Ectodermal cell (in vitro differentiated cells): ENCODE results near the gene CANT1.
"Not testable (repeated sequence)": the region's sequence is repeated elsewhere in the genome, so short reads cannot be mapped to it uniquely, and the experiment has no call there.

ENCODE experiments used
- H3K27ac ChIP-seq: 2 replicates; pipeline ENCODE4 v1.7.0; 2013; ENCODE audit warnings: mild to moderate bottlenecking, low read depth, low read length; ENCODE audit not compliant: insufficient read depth, poor library complexity, severe bottlenecking
- H3K27me3 ChIP-seq: 2 replicates; pipeline ENCODE4 v1.7.0; 2013; ENCODE audit warnings: mild to moderate bottlenecking, low read length; ENCODE audit not compliant: insufficient read depth, control insufficient read depth, poor library complexity, severe bottlenecking
- H3K36me3 ChIP-seq: one replicate; pipeline ENCODE4 v1.7.0; 2013; ENCODE audit warnings: low read length; ENCODE audit not compliant: control insufficient read depth, insufficient read depth
- H3K4me1 ChIP-seq: one replicate; pipeline ENCODE4 v1.7.0; 2013; ENCODE audit warnings: low read length; ENCODE audit not compliant: control insufficient read depth, insufficient read depth
- H3K4me3 ChIP-seq: 2 replicates; pipeline ENCODE4 v1.7.0; 2013; ENCODE audit warnings: low read depth, low read length, control low read depth; ENCODE audit not compliant: insufficient read depth
- H3K9me3 ChIP-seq: 2 replicates; pipeline ENCODE4 v1.7.0; 2013; ENCODE audit warnings: mild to moderate bottlenecking, low read length, moderate library complexity; ENCODE audit not compliant: control insufficient read depth
- WGBS, 2 experiments: methylation state at CpG; one replicate each; pipeline ENCODE4 v1.1.7; 2013; ENCODE audit warnings: missing lambda C conversion rate in 2 of 2; 5-methylcytosine and 5-hydroxymethylcytosine counted together

CANT1 gene

DNA sequence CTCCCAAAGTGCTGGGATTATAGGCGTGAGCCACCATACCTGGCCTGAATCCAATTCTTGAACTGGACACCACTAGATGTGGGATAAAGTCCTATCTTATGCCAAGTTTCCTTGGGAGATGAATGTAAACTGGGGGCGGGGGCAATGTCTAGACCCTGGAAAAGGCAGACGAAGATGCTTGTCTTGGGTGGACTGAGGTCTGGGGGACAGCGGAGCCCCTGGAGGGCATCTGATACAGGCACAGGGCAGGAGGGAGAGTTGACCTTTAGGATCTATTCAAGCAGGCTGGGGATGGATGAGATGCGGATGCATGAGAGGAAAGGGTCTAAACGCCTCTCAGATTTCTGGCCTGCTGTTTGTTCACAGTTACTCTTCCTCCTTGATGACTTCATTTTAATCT lies 26.1 kb upstream of the CANT1 start:
- H3K9me3 ChIP-seq: no peaks in the 10 kb centered on the region
- peaks cover 10% of the 10 kb centered on the region for H3K4me1 ChIP-seq
- no peak overlapping the region for H3K27ac ChIP-seq
- H3K4me3 ChIP-seq: no peak overlapping the region
- no peaks in the 10 kb centered on the region for H3K36me3 ChIP-seq
- no peaks in the 10 kb centered on the region for H3K27me3 ChIP-seq
- WGBS, 2 experiments: 93 to 98% methylated on average over 6 of the region's 6 CpGs

DNA sequence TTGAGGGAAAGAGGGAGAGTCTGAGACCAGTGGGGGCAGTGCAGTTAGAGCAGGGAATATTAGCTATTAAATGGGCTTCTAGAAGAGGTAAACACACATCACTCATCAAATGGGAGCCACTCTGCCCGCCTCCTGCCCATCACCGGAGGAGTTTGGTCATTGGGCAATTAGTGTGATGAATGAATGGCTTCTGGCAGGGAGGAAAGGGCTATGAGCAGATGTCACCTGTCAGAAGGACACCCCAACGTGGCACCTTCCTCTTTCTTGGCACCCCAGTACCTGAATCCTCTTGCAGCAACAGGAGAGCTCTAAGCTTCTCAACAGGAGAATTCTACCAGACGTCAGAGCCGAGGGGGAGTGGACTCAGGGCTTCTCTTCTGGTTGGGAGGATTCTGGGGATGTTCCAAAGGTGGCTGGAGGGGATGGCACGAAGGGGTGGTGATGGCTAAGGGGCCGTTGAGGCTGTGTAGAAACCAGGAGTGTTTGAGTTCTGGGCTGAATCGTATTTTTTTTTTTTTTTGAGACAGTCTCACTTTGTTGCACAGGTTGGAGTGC lies 25.4 kb upstream of the CANT1 start:
- Histone ChIP-seq H3K27me3 (no peaks in the 10 kb centered on the region), H3K4me1 (peaks cover 10% of the 10 kb centered on the region), H3K4me3 (no peak overlapping the region), H3K9me3 (no peaks in the 10 kb centered on the region), H3K36me3 (no peaks in the 10 kb centered on the region), H3K27ac (no peak overlapping the region)
- 80 to 81% methylated on average over 7 to 8 of the region's 8 CpGs for WGBS, 2 experiments

DNA sequence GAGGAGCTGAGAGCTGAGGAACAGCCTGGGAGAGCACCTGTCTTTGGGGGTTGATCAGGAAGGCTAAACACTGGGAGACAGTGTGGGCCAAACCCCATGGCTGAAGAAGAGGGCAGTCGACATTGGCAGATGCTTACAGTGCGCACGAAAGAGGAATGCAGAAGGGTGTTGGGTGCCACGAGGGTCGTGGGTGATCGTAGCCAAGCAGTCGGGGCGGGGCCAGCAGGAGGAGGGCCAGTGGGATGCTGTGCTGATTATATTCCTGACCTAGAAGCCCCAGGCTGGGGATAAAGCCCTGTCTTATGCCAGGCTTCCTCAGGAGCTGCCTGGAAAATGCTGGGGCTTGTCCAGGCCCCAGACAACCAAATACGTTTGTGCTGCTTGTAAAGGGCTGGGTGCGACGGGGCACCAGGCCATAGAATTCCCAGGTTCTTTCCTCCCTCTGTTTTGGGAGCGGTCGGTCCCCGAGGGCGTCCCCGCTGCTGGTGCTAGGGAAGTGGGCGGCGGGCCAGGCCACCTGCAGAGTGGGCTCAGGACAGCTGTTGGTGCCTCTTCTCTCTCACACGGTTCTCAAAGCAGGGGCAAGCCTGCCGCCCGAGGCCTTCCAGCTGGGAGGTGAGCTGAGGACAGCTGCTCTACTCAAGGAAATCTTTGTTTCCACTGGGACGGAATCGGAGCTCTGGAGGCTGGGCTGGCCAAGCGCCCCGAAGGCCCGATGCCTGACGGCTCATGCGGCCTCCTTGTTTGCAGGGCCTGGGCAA lies 24.4 kb upstream of the CANT1 start:
- Histone ChIP-seq H3K27ac (no peak overlapping the region), H3K9me3 (no peaks in the 10 kb centered on the region), H3K4me3 (no peak overlapping the region), H3K4me1 (peaks cover 10% of the 10 kb centered on the region), H3K27me3 (peaks cover 8% of the 10 kb centered on the region), H3K36me3 (no peaks in the 10 kb centered on the region)
- WGBS, 2 experiments: 74 to 77% methylated on average over 28 of the region's 28 CpGs

GRCh38 chr17:79033046-79033616 lies 23.6 kb upstream of the CANT1 start:
- Histone ChIP-seq H3K36me3 (no peaks in the 10 kb centered on the region), H3K27me3 (peaks cover 8% of the 10 kb centered on the region), H3K4me1 (peaks cover 10% of the 10 kb centered on the region), H3K27ac (no peak overlapping the region), H3K9me3 (no peaks in the 10 kb centered on the region), H3K4me3 (no peak overlapping the region)
- 95 to 96% methylated on average over 9 of the region's 9 CpGs for WGBS, 2 experiments

DNA sequence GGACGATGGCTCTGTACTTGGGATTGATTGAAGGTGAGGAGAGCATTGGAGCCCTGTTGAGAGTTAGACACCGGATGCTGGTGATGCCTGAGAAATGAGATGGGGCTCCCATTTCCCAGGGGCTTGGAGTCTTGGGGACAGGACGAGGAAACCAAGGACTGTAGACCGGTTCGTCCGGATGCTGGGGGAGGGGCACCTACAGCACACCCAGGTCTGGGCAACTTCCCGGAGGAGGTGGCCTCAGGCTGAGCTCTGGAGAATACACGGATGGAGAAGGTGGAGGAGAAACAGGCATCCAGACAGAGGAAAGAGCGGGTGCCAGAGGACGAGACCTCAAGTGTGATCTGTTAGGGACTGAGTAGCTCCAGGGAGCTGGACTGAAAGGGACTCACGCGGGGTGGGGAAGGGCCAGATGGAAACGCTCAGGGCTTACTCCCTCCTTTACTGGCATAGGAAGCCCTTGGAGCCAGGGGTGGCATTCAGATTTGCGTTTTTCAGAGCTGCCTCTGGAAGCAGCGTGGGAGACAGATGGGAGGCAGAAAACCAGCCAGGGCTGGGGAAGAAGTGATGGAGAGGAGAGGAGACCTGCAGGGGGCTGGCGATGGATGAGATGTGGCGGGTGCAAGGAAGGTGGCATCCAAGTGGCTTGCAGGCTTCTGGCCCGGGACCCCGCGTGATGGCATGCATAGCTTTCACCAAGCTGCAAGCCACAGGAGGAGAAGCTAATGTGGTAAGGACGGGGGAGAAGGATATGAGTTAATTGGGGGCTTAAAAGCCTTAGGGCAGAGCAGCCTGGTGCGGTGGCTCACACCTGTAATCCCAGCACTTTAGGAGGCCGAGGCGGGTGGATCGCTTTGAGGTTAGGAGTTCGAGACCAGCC lies 22.7 kb upstream of the CANT1 start:
- peaks cover 15% of the 10 kb centered on the region for H3K27me3 ChIP-seq

DNA sequence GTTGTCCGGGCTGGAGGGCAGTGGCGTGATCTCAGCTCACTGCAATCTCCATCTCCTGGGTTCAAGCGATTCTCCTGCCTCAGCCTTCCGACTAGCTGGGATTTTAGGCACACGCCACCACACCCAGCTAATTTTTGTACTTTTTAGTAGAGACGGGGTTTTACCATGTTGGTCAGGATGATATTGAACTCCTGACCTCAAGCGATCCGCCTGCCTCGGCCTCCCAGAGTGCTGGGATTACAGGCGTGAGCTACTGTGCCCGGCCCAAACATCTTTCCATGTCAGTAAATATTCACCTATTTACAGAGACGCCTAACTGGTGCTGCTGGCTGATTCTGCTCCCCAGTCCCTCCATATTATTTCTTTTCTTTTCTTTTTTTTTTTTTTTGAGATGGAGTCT lies 21.1 kb upstream of the CANT1 start:
- not testable (repeated sequence) for H3K36me3 ChIP-seq, H3K27ac ChIP-seq, H3K4me3 ChIP-seq, H3K9me3 ChIP-seq
- 89% methylated on average over 12 of the region's 12 CpGs for WGBS, 2 experiments
- peaks cover 12% of the 10 kb centered on the region for H3K4me1 ChIP-seq
- peaks cover 31% of the 10 kb centered on the region for H3K27me3 ChIP-seq

More for the DNA sequence above, 22.7 kb upstream of the CANT1 start:
- Histone ChIP-seq H3K9me3 (no peaks in the 10 kb centered on the region), H3K4me3 (no peak overlapping the region), H3K27ac (no peak overlapping the region), H3K36me3 (no peaks in the 10 kb centered on the region), H3K4me1 (peaks cover 12% of the 10 kb centered on the region)
- WGBS, 2 experiments: 87 to 88% methylated on average over 26 of the region's 26 CpGs

DNA sequence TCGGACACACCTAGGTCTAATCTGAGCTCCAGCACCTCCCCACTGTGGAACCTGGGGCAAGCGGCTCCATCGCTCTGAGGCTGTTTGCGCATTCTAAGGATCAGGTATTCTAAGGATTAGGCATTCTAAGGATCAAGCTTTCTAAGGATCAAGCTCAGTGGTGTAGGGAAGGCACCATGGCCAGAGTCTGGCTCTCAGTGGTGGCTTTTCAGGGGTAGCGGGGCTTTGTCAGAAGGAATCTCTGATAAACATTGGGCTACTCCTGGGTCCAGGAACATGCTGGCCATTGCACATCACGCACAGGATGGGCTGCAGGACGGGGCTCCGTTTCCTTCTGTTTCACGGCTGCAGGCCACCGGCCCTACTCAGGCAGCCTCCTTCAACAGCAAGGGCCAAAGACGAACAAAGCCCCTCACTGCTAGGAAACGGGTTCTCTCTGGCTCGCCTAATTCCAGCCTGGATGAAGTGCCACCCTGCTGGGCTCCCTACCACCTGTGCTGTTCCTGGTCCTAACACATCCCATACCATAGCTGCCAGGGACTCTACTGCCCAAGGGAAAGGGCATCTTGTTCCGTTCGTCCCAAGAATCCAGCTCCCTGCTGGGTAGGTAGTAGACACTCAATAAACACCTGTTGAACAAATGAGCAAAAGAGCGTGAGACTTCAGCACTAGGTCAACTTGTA lies 19.9 kb upstream of the CANT1 start:
- Histone ChIP-seq H3K9me3 (no peaks in the 10 kb centered on the region), H3K27me3 (peaks cover 43% of the 10 kb centered on the region), H3K4me3 (no peak overlapping the region), H3K4me1 (peaks cover 15% of the 10 kb centered on the region), H3K36me3 (no peaks in the 10 kb centered on the region), H3K27ac (no peak overlapping the region)
- 88 to 89% methylated on average over 16 of the region's 16 CpGs for WGBS, 2 experiments

DNA sequence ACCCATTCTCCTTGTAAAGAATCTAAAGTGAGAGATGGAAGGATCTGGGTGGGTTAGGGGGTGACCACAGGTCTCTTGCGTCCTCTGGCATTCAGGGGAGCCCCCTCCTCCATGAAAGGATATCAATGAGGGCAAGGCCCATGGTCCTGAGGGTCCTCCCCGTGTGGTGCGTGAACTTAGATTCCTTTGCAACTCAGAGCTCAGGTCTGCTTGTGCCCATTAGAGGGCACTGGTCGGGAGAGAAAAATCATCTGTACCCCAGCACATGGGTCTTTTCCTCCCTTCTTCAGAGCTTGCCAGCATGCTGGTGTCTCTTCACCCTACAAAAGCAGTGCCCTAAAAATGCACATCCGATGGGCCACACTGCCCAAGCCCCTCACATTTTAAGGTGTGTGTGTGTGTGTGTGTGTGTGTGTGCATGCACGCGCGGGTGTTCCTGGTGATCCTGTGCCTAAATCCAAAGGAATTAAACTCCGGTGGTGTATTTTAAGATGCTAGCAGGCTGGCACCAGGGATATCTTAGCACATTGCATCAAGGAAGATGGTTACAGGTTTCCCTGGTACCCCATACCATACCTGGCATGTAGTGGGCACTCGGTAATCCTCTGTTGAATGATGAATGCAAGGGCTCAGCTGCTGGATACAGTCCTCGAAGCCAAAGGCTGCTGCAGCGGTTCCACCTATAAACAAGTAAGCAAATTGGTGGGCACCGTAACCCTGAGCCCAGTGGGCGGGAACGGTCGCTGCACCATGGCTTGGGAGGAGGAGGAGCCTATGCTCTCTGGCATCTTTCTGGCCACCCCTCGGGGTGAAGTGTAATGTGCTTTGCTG lies 19.1 kb upstream of the CANT1 start:
- Histone ChIP-seq H3K27me3 (peaks cover 51% of the 10 kb centered on the region), H3K27ac (no peak overlapping the region), H3K4me1 (peaks cover 11% of the 10 kb centered on the region), H3K9me3 (no peaks in the 10 kb centered on the region), H3K4me3 (no peak overlapping the region), H3K36me3 (no peaks in the 10 kb centered on the region)
- WGBS, 2 experiments: 86 to 87% methylated on average over 17 of the region's 17 CpGs

DNA sequence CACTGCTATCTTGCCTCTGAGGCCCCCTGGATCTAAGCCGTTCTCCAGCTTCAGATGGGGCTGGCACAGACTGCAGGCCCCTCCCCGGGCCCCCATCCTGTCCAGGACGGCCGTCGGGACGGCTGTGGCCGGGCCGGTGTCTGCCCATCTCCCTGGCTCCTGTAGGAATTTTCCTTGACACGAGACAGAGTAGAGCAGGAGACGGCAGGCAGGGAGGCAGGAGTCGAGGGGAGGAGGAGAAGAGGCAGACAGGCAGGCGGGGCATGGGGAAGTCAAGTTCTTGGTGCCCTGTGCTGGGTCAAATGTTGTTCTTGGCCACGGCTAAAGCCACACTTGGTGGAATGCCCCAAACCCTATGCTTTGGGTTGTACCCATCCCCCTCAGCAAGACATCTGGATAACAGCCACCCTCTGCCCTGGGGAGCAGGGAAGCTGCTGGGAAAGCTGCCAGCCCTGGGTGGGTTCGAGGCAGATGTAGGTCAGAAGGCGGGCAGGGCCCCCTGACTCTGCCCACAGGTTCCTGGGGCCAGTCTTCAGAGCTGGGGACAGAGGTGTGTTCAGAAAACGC lies 18.4 kb upstream of the CANT1 start:
- H3K27ac ChIP-seq: no peak overlapping the region
- H3K27me3 ChIP-seq: peaks cover 58% of the 10 kb centered on the region

More for the DNA sequence above, 18.4 kb upstream of the CANT1 start:
- Histone ChIP-seq H3K36me3 (no peaks in the 10 kb centered on the region), H3K4me3 (no peak overlapping the region), H3K4me1 (peaks cover 11% of the 10 kb centered on the region), H3K9me3 (no peaks in the 10 kb centered on the region)
- WGBS, 2 experiments: 86 to 89% methylated on average over 16 of the region's 16 CpGs
